Stimulated activated CD8-positive, alpha-beta memory T cell treated with anti-CD3 and anti-CD28 coated beads, Interleukin-12 subunit alpha, Interleukin-12 subunit beta, amount 100 ng/mL, for 1 hour (primary cell): ENCODE measurements around the gene AK2.
"Not testable (repeated sequence)": the region's sequence is repeated elsewhere in the genome, so short reads cannot be mapped to it uniquely, and the experiment has no call there.

Source experiments
- DNase-seq: peaks from one replicate; pipeline ENCODE4 v3.0.0-alpha.2; 2020; ENCODE audit warnings: low read depth

AK2 gene

GRCh38 chr1:33050221-33051076 lies 13.8 kb upstream of the AK2 start:
- no peak for DNase-seq

- no peak for DNase-seq
These were observed 12.7 kb upstream of the AK2 start for GRCh38 chr1:33049371-33049770.

GRCh38 chr1:33048426-33048825 lies 11.7 kb upstream of the AK2 start:
- DNase-seq = no peak

GRCh38 chr1:33047839-33048305 lies 11.2 kb upstream of the AK2 start:
- no peak for DNase-seq

- DNase-seq = no peak
These were observed 10.6 kb upstream of the AK2 start for GRCh38 chr1:33047290-33047689.

- not testable (repeated sequence) for DNase-seq
These were observed 9.6 kb upstream of the AK2 start for GRCh38 chr1:33046234-33046633.

- no peak for DNase-seq
These were observed 9.1 kb upstream of the AK2 start for GRCh38 chr1:33045814-33046213.

GRCh38 chr1:33045246-33045645 lies 8.6 kb upstream of the AK2 start:
- no peak for DNase-seq

GRCh38 chr1:33043267-33044092 lies 6.8 kb upstream of the AK2 start:
- no peak for DNase-seq

- no peak for DNase-seq
These were observed 6.1 kb upstream of the AK2 start for GRCh38 chr1:33042831-33043230.

GRCh38 chr1:33041026-33041425 lies 4.3 kb upstream of the AK2 start:
- no peak for DNase-seq

- no peak for DNase-seq
These were observed 3.2 kb upstream of the AK2 start for GRCh38 chr1:33039840-33040239.

GRCh38 chr1:33036051-33036525 lies 595 bp downstream of the AK2 start:
- DNase-seq = no peak

- no peak for DNase-seq
These were observed 4.4 kb downstream of the AK2 start for GRCh38 chr1:33032126-33032869.

- DNase-seq = no peak
These were observed 5.2 kb downstream of the AK2 start for GRCh38 chr1:33031506-33031905.

GRCh38 chr1:33030575-33030974 lies 6.1 kb downstream of the AK2 start:
- DNase-seq = no peak

- DNase-seq = no peak
These were observed 6.8 kb downstream of the AK2 start for GRCh38 chr1:33029921-33030320.

GRCh38 chr1:33029209-33029608 lies 7.5 kb downstream of the AK2 start:
- no peak for DNase-seq

- no peak for DNase-seq
These were observed 10.9 kb downstream of the AK2 start for GRCh38 chr1:33025761-33026160.

GRCh38 chr1:33025180-33025569 lies 11.5 kb downstream of the AK2 start:
- DNase-seq = no peak

GRCh38 chr1:33024430-33025179 lies 12.1 kb downstream of the AK2 start:
- DNase-seq = not testable (repeated sequence)
